NCI-H774 (cell line): ENCODE measurements around the gene C8B.

Source experiments
- DNase-seq: peaks from one replicate; lab custom pipeline; 2025; lab: John Stamatoyannopoulos, UW

C8B gene

DNA sequence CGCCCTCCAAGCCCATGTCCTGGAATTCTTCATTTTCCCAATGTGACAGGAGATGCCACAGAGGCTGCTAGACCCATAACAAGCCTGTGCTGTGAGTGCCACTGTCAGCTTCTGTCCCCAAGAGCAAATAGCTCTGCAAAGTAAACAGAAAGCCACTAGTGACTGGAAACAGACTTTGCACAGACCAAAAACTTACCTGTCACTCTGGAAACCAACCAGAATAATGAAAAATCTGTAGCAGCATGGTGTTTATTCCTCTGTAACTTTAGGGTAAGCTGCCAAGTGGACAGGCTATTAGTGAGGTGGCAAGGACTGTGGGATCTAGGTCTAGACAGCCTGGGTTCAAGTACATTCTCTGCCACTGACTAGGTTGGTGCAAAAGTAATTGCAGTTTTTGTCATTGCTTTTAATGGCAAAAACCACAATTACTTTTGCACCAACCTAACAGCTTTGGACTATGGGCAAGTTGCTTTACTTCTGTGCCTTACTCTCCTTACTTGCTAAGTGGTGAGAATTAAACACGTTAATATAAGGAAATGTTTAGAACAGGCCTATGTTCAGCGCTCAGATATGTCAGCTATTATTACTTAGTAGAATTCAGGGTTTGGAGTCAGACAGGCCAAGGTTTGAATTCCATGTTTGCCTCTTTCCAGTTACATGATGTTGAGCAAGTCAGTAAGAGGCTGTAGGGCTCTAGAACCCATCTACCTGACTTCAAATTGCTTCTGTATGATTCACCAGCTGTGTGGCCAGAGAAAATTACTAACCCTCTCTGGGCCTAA, at the start of gene C8B:
TSS of gene C8B (minus strand) at position 100 of the 782 bp plus-strand sequence. CDS start at position 33, 67 bp downstream.
- no peak for DNase-seq

DNA sequence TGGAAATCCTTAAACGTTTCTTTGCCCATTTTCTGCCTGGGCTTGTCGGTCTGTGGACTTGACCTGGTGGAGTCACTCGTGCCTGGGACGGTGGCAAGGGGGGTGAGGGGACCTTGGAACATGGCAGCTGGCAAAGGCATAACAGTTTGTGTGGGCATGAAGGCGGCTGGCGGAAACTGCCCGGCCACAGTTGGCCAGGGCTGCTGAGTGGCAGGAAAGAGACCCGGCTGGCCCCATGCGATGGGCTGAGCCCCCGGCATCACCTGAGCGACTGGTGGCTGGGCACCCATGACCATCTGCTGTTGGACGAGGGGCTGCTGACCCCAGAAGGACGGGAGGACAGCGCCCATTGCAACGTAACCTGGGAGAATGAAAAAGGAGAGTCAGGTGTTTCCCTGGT, 49.3 kb upstream of the C8B start:
- DNase-seq = no peak

DNA sequence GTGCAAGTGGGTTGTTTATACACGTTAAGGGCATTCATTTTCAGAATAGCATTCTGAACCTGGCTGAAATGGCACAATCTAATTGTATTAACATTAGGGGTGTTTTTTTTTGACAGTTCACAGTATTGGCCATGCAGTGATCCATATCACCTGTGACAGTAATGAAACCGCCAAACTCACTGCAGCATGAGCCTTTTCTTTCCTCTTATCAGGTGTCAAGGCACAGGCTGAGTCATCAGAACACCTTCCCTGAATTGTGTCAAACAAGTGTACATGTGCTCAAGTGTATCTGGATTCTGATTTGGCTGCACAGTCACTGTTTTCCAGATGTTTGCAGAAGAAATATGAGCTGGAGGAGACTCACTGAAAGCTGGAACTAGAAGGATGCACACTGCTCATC, 47.7 kb upstream of the C8B start:
- DNase-seq = no peak

DNA sequence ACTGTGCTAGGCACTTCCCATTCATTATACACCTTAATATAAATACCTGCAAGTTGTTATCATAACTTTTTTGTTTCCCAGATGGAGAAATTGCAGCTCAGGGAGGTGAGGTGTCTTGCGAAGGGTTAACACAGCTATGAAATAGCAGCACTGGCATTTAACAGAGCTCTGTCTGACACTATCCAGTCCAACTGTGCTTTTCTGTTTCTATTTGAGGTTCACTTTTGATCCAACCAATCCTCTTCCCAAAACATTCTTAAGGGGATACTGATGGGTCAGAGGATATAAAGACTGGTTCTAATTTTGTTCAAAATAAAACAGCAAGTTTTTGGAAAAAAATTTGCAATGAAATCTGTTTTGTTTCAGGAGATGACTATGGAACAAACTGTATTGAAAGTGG, 46.5 kb upstream of the C8B start:
- DNase-seq = no peak

DNA sequence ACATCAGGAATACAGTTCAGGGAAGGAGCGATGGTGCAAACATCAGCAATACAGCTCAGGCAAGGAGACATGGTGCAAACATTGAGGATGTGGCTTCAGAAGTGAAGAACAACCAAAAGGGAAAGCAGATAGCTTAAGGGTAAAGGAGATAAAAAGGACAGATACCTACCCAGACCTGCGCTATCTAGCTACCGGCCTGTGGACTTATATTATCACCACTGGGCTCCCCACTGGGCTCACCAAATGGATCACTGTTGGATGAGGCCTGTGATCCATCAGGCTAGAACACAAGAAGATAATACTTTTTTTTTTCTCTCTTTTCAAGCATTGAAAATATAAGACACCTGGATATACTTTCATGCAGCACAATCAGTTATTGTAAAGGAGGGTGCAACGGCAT, 44.7 kb upstream of the C8B start:
- DNase-seq = no peak

DNA sequence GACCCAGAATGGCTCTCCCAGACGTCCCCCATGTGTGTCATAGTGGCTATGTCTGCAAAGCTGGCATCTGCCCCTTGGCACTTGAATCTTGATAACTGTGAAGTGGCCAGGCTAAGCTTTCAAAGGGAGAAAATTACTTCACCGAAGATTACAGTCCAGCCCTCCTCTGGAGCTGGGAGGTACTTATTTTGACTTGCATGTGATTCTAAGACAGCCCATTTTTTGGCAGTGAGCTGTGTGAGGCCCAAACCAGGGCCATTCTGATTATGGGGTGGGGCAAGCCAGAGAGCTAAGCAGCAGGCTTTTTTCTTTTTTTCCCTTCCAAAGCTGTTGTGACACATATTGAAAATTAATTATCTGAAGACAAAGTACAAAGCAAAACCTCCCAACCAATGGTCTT, 42.1 kb upstream of the C8B start:
- DNase-seq = no peak

DNA sequence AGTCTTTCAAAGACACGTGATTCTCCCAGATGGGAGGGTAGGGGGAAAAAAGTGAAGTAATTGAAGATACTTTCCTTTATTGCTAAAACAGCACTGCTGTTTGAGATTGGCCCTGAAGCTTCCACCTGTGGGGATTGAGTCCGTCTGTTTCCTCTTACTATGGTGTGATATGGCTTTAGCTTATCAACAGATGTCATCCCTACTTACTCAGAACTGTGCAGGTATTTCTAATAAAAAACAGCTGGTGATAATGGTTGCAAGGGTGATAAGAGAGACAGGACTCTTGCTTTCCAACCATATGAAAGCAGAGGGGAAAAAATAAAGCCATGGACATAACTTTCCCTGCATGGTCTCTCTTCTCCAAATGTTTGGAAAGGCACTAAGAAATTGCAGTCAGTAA, 41.7 kb upstream of the C8B start:
- no peak for DNase-seq

DNA sequence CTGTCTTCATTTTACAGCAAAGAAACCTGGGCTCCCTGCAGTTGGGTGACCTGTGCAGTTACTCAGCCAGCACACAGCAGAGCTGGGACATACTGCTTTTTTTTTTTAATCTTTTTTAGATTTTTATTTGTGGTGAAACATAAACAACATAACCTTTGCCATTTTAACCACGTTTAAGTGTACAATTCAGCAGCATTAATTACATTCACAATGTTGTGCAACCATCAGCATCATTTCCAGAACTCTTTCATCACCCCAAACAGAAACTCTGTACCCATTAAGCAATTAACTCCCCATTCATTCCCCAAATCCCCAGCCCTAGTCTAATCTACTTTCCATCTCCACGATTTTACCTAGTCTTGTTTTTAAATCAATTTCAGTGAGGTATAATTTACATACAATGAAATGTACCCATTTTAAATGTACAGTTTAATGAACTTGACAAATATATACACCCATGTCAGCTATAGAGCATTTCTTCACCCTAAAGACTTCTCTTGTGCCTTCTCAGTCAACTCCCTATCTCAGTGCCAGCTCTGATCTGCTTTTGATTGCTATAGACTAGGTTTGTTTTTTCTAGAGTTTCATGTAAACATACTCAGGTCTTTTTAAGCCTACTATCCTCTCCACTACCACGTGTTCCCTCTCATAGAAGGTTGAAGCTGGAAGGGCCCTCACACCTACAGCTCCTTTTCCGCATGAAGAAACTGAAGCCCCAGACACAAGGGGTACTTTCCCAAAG, 37.8 kb upstream of the C8B start:
- DNase-seq = no peak

DNA sequence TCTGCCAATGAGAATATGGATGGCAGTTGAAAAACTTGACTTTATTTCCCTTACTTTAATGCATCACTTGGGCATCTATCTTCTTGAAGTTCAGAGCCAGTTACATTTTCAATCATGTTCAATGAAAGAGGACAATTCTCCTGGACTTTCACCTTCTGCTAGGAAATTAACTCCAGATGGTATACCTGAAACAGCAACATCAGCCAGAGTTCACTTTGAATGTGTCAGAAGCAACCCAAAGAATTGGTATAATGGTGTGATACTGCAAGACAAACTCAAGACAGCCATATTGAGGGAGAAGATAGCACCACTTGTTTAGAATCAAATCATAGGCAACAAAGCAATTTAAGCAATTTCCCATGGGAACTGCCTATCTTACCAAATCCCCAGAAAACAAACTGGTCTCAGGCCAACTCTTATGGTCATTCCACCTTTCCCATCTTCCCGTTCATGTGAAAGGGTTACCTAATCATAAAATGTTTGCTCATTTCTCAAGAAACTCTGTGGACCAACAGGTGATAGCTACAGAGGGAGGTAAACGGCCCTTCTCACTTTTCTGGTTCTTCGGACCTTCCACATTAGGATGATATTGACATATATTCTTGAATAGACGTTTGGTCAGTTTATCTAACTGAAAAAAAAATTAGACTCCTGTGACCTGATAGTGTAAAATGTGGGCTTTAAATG, 29.7 kb upstream of the C8B start:
- DNase-seq = no peak

DNA sequence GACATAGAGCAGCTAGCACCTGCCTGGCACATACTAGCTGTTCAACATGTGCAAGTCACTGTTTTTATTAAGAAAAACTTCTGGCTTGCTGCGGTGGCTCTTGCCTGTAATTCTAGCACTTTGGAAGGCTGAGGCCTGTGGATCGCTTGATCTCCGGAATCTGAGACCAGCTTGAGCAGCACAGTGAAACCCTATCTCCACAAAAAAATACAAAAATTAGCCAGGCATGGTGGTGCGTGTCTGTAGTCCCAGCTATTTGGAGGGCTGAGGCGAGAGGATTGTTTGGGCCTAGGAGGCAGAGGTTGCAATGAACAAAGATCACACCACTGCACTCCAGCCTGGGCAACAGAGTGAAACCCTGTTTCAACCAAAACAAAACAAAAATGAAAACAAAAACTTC, 27.7 kb upstream of the C8B start:
- no peak for DNase-seq

DNA sequence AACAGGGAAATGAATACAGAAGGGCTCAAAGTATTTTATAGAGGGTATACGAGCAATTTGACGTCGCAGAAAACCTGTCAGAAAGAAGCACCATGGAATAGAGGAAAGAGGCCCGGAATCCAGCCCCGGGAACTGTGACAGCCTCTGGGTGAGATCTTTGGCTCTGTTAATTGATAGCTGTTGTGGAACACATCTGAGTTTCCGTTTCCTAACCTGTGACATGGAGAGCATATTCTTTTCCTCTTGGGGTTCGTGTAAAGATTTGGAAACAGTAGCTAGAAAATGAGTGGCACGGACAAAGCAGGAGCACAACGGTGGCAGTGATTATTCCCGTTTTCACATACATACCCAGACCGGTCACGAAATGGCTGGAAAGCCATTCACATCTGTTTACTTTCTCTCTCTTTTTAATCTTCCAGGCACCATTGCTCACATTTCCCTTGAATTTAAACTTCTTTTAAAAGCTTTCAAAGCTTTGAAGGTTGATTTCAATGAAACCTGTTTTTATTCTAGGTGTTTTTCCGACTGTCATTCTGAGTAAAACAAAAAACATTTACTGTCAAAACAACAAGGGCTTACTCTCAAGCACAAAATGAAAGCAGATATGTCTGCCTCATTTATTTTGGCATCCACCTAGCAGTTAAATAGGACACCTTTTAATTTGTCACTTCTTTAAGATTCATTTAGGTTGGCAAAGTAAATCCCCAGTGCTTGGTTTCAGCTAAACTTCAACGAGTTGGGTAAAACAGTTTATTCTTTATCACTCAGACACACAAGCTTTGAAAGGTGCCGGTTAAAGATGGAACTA, 26.7 kb upstream of the C8B start:
- DNase-seq = no peak

DNA sequence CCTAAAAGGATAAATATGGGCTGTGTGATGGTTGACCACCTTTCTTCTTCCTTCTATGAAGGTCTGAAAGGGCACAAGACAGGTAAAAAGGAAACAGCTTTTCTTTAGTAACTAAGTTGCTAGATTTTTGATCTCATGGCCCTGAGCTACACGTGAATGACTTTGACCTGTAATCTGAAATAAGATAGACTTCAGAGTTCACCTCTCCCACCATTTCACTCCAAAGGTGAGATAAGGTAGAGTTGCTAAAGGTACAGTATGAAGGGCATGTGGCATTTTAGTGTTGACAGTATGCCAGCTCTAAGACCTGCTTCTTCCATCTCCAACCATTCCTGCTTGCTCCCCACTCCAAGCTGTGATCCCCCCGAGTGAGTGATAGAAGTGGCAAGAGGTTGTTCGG, 25.8 kb upstream of the C8B start:
- no peak for DNase-seq

DNA sequence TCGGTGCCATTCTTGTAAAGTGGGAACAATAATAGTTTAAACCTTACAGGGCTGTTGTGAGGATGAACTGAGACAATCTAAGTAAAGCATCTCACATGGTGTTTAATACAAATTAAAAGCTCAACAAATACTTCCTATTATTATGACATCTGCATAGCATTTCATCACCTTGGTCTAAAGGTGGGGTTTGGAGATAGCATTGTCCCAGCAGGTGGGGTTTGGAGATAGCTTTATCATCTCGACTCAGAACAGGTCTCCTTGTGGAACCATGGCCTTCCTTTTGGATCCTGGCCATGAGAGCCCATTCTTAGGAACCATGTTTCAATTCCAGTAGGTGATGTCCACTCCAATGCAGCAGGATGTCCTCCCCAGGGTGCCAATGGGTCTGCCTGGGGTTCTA, 20.6 kb upstream of the C8B start:
- no peak for DNase-seq

DNA sequence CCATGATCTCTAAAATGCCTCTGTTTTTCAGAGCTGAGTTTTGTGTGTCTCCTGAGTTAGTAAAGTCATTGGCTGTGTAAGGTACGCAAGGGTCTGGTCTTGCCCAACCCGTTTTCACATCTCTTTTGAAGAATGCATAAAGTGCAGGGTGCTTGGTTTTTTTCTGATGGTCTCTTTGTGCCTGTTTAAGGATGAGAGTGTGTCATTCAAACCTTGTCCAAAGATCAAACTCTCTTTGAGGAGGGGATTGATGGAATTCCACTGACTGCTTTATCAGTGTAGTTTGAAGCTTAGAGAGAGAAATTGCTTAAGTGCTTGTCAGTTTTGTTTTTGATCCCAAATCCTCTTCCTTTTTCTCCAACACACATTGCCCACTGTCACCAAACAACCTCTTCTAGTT, 20.0 kb upstream of the C8B start:
- no peak for DNase-seq

DNA sequence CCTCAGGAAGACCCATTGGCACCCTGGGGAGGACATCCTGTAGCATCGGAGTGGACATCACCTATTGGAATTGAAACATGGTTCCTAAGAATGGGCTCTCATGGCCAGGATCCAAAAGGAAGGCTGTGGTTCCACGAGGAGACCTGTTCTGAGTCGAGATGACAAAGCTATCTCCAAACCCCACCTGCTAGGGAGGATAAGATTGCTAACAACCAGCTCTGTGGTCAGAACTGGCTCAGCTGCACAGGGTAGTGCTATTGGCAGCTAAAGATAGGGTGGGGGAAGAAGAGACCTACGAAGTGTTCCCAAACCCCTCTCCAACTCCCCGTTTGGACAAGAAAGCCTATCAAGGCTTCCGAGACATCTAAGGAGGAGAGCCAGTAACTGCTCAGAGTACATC, 17.7 kb upstream of the C8B start:
- DNase-seq = no peak

DNA sequence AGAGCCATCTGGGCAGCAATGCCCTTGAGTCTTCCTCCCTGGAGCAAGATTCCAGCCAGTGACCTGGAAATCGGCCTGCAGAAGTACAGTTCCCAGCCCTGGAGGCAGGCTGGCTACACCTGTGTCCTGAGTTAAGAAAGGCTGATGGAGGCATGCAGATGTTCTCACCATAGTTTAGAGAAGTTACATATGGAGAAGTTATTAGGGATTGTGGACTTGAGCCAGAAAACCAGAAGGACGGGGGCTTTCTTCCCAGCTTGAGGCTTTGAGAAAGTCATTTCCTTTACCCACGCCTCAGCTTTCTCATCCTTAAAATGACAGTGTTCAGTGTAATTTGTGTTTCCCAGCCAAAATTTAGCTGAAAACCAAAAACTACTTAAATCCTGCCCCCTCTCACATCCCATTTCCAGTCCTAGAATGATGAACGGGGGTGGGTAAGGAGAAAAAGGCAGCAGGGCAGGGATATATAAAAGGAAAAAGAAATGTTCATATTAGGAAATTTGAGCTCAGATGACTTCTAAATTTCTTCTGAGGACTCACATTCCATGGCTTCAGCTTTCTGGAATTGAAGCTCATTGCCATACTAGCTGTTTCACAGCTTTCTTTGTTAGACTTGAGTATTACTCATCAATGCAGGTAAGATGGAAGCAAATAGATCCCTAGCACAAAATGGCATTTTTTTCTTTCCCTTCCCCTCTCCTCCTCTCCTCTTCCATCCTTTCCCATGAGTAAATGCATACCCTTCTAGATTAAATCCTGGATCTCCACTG, 14.4 kb upstream of the C8B start:
- no peak for DNase-seq

DNA sequence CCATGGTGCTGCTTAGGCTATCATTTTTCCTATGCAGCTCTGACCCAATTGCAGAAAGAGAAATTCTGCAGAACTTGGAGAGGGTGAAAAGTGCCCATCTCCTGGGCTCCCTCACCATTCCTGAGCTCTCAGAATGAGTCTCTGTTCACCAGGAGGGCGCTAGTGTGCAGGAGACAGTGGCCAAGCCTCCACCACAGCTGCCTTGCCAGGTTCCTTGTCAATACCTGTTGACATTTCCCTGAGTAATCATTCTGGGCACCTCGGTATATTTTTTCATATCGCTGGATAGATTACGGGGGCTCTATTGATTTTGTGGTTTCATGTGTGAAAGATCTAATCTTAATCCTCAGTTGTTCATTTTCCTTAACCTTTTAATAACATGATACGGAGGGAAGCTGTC, 13.0 kb upstream of the C8B start:
- no peak for DNase-seq

DNA sequence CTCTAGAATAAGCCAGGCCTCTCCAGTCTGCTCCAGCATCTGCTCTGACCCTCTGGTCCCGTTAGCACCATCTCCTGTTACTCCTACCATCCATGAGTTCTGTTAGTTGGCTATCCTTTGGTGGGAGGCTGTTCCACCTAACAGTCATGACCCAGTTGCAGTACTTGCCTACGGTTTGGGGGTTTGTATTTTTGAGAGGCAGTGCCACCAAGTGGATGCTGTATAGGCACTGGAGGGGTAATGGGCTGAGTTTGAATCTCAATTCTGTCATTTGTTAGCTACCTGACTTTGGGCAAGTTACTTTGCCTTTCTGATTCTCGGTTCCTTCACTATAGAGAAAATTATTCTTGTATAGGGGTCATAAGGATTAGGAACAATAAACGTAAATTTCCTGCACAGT, 12.1 kb upstream of the C8B start:
- no peak for DNase-seq

DNA sequence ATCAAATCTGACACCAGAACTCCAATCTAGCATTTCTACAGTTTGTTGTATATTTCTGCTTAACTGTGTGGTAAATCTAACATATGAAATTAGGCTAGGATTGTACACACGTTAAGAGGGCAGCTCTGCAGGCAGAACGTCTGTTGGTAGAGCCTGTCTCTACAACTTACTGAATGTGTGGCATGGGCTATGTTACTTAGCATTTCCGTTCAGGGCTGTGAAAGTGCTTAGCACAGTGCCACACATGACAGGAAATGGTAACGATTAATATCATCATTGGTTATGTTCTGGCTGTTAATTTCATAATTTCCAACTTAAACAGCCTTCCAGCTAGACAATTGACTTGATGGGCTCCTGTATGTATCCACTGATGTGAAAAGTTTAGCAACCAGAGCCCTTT, 9.6 kb upstream of the C8B start:
- no peak for DNase-seq

DNA sequence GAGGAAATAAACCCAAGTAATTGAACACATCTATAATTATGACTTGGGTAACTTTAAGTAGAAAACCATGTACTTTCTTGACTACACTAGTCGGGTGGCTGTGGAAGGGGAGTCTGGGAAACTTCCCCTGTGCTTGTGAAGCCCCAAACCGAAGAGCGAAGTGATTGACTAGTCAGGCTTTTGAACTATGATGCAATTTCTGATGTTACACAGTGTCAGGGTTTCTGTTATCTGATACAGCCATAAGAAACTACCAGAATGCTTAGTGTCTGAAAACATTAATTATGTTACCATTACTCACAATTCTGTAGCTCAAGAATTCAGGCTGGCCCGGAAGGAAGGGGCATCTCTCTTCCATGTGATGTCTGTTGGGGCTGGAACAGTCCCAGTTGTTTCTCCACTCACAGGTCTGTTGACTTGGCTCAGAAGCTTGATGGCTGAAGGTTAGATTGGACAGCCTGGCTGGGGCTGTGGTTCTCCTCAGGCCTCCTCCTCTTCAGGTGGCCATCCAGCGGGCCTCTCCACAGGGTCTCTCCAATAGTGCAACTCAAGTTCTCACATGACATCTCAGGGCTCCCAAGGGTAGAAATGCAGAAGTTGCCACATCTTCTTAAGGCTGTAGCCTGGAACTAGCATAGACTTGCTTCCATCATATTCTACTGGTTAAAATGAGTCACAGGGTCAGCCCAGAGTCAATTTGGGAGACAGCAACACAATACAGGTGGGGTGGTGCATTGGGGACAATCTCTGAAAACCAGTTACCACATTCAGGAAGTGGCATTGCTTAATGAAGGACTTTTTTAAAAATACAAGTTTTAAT, 8.3 kb upstream of the C8B start:
- no peak for DNase-seq

DNA sequence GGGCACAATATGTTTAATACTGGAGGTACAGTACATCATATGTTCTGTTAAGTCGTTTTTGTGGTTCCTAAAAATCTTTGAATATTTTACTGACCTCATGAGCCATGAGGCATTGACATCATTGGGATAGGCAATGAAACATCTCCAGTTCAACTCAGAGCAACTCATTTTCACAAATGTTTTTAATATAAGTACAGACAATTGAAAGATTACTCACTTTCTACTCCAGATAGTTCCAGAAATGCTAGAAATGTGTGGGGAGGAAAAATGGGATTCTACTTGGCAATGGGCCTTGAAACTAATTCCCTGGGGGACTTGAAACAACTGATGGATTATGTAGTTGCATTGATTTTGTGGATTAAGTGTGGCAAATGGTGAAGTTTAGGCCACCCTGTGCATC, 7.2 kb upstream of the C8B start:
- no peak for DNase-seq
